Measurements from ENCODE around the gene ANKLE1. TPM values are rescaled to one million over a fixed set of nuclear protein-coding genes. Genes with fewer than 3 reads are reported as not detected.
A peak's percentile ranks its signal among the peaks of the same experiment; 100 is the strongest.
"Not testable (repeated sequence)": the region's sequence is repeated elsewhere in the genome, so short reads cannot be mapped to it uniquely, and the experiment has no call there.

Gene ANKLE1
- polyA plus RNA-seq, 1 of the 3 experiments (the other 2 are of a cell fraction): 2.6 TPM

- no peaks in the 10 kb centered on the region for H3K9me2 ChIP-seq
- no peaks in the 10 kb centered on the region for H3K9me3 ChIP-seq
- no peak for TF ChIP-seq JUND (IDR thresholded peaks at IDR 0.05)
- TF ChIP-seq CTCF (IDR thresholded peaks at IDR 0.05): no peak
- no peak for TF ChIP-seq NFIC (IDR thresholded peaks at IDR 0.05; ENCODE audit: borderline replicate concordance)
- TF ChIP-seq IRF3 (IDR thresholded peaks at IDR 0.05; ENCODE audit: low read depth, low read length): no peak
- no peaks in the 10 kb centered on the region for H3K27me3 ChIP-seq (ENCODE audit: insufficient read depth)
- ChIA-PET POLR2A (no interaction called here), CTCF (interaction anchor here (1.1 kb wide), 1 partner anchor 13 kb away, joined by 4 read pairs; no protein-coding TSS in a partner anchor)
- WGBS (ENCODE audit: low lambda C conversion rate): 84% methylated on average over 13 of the region's 13 CpGs
- H3K9ac ChIP-seq: peak overlapping the region; percentile 83; the same call in 1 of the 2 replicates
- H3F3A ChIP-seq (replicated peaks; ENCODE audit: insufficient read depth): peaks cover 11% of the 10 kb centered on the region
- peak overlapping the region in 1 of 2 experiments; percentile 98; a peak in 1 of 4 replicates for H3K4me3 ChIP-seq (ENCODE audit: low read depth in 2 of 2, low read length in 1 of 2)
- no peak for DNase-seq
- H2AFZ ChIP-seq (ENCODE audit: low read depth): no peak overlapping the region
- no peaks in the 10 kb centered on the region for H4K20me1 ChIP-seq (ENCODE audit: insufficient read depth)
- peak overlapping the region in 1 of 2 experiments; percentile 77; a peak in 2 of 4 replicates for H3K27ac ChIP-seq (ENCODE audit: low read depth in 2 of 2, low read length in 1 of 2)
- peaks cover 0 to 6% of the 10 kb centered on the region in 2 experiments; a peak in 1 of 4 replicates for H3K4me1 ChIP-seq (ENCODE audit: control insufficient read depth in 1 of 2, insufficient read depth in 2 of 2, low read depth in 1 of 2, low read length in 1 of 2)
- H3K79me2 ChIP-seq (ENCODE audit: insufficient read depth): peaks cover 31% of the 10 kb centered on the region; the same call in 1 of the 2 replicates
- peak overlapping the region; percentile 97; the same call in 1 of the 2 replicates for H3K4me2 ChIP-seq
- peaks cover 8 to 12% of the 10 kb centered on the region in 2 experiments for H3K36me3 ChIP-seq (replicated peaks in 1 of 2; ENCODE audit: control insufficient read depth in 1 of 2, insufficient read depth in 2 of 2, low read length in 1 of 2)
Measured at GRCh38 chr19:17268754-17269153, 12.9 kb upstream of the ANKLE1 start.

GRCh38 chr19:17274892-17275291, 6.8 kb upstream of the ANKLE1 start:
- POLR2A ChIA-PET: not testable (repeated sequence)

GRCh38 chr19:17275441-17276175, 6.1 kb upstream of the ANKLE1 start:
- ChIA-PET CTCF (no interaction called here), POLR2A (no interaction called here)
- H3K4me1 ChIP-seq (ENCODE audit: control insufficient read depth in 1 of 2, insufficient read depth in 2 of 2, low read depth in 1 of 2, low read length in 1 of 2): no peaks in the 10 kb centered on the region
- H3K79me2 ChIP-seq (ENCODE audit: insufficient read depth): no peaks in the 10 kb centered on the region; the same call in 1 of the 2 replicates
- peaks cover 13% of the 10 kb centered on the region for H3F3A ChIP-seq (replicated peaks; ENCODE audit: insufficient read depth)
- whole genome bisulfite sequencing (ENCODE audit: low lambda C conversion rate): 97% methylated on average over 14 of the region's 19 CpGs
- no peak for DNase-seq
- H3K27ac ChIP-seq (ENCODE audit: low read depth in 2 of 2, low read length in 1 of 2): no peak overlapping the region
- H4K20me1 ChIP-seq (ENCODE audit: insufficient read depth): no peaks in the 10 kb centered on the region
- H3K27me3 ChIP-seq (ENCODE audit: insufficient read depth): no peaks in the 10 kb centered on the region
- no peaks in the 10 kb centered on the region for H3K9me3 ChIP-seq
- H3K9me2 ChIP-seq: no peaks in the 10 kb centered on the region
- H3K4me3 ChIP-seq (ENCODE audit: low read depth in 2 of 2, low read length in 1 of 2): no peak overlapping the region
- H3K4me2 ChIP-seq: no peak overlapping the region
- peaks cover 24 to 27% of the 10 kb centered on the region in 2 experiments for H3K36me3 ChIP-seq (replicated peaks in 1 of 2; ENCODE audit: control insufficient read depth in 1 of 2, insufficient read depth in 2 of 2, low read length in 1 of 2)
- no peak overlapping the region for H3K9ac ChIP-seq
- H2AFZ ChIP-seq (ENCODE audit: low read depth): no peak overlapping the region
- TF ChIP-seq YY1 (IDR thresholded peaks at IDR 0.05; ENCODE audit: low read depth) (no peak), REST (IDR thresholded peaks at IDR 0.05; ENCODE audit: low read depth, low read length) (no peak), MEF2A (IDR thresholded peaks at IDR 0.05; ENCODE audit: borderline replicate concordance, low read depth) (no peak), CTCF (IDR thresholded peaks at IDR 0.05) (no peak), USF2 (IDR thresholded peaks at IDR 0.05; ENCODE audit: borderline replicate concordance, low read depth, low read length) (no peak)

More at GRCh38 chr19:17274892-17275291, 6.8 kb upstream of the ANKLE1 start:
- H3K9me3 ChIP-seq; H3K79me2 ChIP-seq (ENCODE audit: insufficient read depth); H3K4me2 ChIP-seq; H4K20me1 ChIP-seq (ENCODE audit: insufficient read depth); H2AFZ ChIP-seq (ENCODE audit: low read depth); H3K9ac ChIP-seq; H3K27me3 ChIP-seq (ENCODE audit: insufficient read depth); CTCF ChIA-PET; DNase-seq; H3K4me1 ChIP-seq (ENCODE audit: control insufficient read depth in 1 of 2, insufficient read depth in 2 of 2, low read depth in 1 of 2, low read length in 1 of 2); H3K27ac ChIP-seq (ENCODE audit: low read depth in 2 of 2, low read length in 1 of 2); H3K4me3 ChIP-seq (ENCODE audit: low read depth in 2 of 2, low read length in 1 of 2); H3K9me2 ChIP-seq: not testable (repeated sequence)
- 94% methylated on average over 1 of the region's 3 CpGs for WGBS (ENCODE audit: low lambda C conversion rate)
- Histone ChIP-seq H3F3A (replicated peaks; ENCODE audit: insufficient read depth) (peaks cover 13% of the 10 kb centered on the region), H3K36me3 (replicated peaks in 1 of 2; ENCODE audit: control insufficient read depth in 1 of 2, insufficient read depth in 2 of 2, low read length in 1 of 2) (peaks cover 24 to 27% of the 10 kb centered on the region in 2 experiments)

All from SK-N-SH (cell line).